HG02981 (cell line): ENCODE results near the gene SLC35E1.

ENCODE experiments used
- ATAC-seq: cut with Tn5 transposase; IDR thresholded peaks from one replicate; pipeline ENCODE4 v1.9.1; 2021; ENCODE audit warnings: mild to moderate bottlenecking, moderate library complexity; ENCODE audit not compliant: unreplicated experiment

SLC35E1 gene

GRCh38 chr19:16582486-16583261 is 10.5 kb upstream of the SLC35E1 start:
- no peak for ATAC-seq

- no peak for ATAC-seq
These were observed 9.7 kb upstream of the SLC35E1 start for GRCh38 chr19:16581971-16582343.

GRCh38 chr19:16581145-16581970 is 9.1 kb upstream of the SLC35E1 start:
- ATAC-seq: no peak

GRCh38 chr19:16579381-16579780 is 7.2 kb upstream of the SLC35E1 start:
- no peak for ATAC-seq

- ATAC-seq: no peak
These were observed 5.3 kb upstream of the SLC35E1 start for GRCh38 chr19:16577531-16577985.

- no peak for ATAC-seq
These were observed 4.7 kb upstream of the SLC35E1 start for GRCh38 chr19:16576690-16577530.

- no peak for ATAC-seq
These were observed 3.9 kb upstream of the SLC35E1 start for GRCh38 chr19:16575861-16576689.

GRCh38 chr19:16575282-16575681 is 3.1 kb upstream of the SLC35E1 start:
- ATAC-seq: no peak

- no peak for ATAC-seq
These were observed 1.7 kb upstream of the SLC35E1 start for GRCh38 chr19:16573925-16574324.

- ATAC-seq: no peak
These were observed 1.1 kb upstream of the SLC35E1 start for GRCh38 chr19:16573296-16573695.

GRCh38 chr19:16571822-16572331 is 338 bp downstream of the SLC35E1 start:
- peak; percentile 24 for ATAC-seq

- ATAC-seq: no peak
These were observed 932 bp downstream of the SLC35E1 start for GRCh38 chr19:16571283-16571682.

GRCh38 chr19:16569609-16570320 is 2.5 kb downstream of the SLC35E1 start:
- ATAC-seq: no peak

- no peak for ATAC-seq
These were observed 5.5 kb downstream of the SLC35E1 start for GRCh38 chr19:16566702-16567101.

GRCh38 chr19:16566161-16566560 is 6.1 kb downstream of the SLC35E1 start:
- no peak for ATAC-seq

- ATAC-seq: no peak
These were observed 7.4 kb downstream of the SLC35E1 start for GRCh38 chr19:16564842-16565241.

- ATAC-seq: no peak
These were observed 9.6 kb downstream of the SLC35E1 start for GRCh38 chr19:16562608-16563025.

- no peak for ATAC-seq
These were observed 10.8 kb downstream of the SLC35E1 start for GRCh38 chr19:16561382-16561781.

GRCh38 chr19:16559780-16560276 is 12.4 kb downstream of the SLC35E1 start:
- ATAC-seq: no peak
